ENCODE results near the gene HECW1. TPM values are rescaled to one million over a fixed set of nuclear protein-coding genes. Genes with fewer than 3 reads are reported as not detected.

Gene HECW1
- polyA plus RNA-seq, 1 donor (not counting 4 experiments of a cell fraction or from before 2014, with no cell fraction given) = not detected

DNA sequence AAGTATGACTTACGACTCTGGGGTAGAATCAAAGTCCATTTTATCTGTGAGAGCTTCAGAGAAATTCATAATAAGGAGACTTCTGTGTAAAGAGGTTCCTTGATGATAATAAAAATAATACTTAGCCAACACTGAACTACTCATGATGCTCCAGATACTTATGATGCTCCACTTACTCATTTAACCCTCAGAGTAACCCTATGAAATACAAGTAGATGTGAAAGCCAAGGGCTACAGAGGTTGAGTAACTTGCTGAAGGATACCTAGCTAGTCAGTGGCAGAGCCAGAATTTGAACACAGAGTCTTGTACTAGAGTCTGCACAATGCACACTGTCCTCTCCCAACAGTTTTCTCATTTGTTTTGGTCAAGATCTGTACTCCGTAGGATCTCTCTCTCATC is 89.5 kb downstream of the HECW1 start:
- TF ChIP-seq, protein P1, sequence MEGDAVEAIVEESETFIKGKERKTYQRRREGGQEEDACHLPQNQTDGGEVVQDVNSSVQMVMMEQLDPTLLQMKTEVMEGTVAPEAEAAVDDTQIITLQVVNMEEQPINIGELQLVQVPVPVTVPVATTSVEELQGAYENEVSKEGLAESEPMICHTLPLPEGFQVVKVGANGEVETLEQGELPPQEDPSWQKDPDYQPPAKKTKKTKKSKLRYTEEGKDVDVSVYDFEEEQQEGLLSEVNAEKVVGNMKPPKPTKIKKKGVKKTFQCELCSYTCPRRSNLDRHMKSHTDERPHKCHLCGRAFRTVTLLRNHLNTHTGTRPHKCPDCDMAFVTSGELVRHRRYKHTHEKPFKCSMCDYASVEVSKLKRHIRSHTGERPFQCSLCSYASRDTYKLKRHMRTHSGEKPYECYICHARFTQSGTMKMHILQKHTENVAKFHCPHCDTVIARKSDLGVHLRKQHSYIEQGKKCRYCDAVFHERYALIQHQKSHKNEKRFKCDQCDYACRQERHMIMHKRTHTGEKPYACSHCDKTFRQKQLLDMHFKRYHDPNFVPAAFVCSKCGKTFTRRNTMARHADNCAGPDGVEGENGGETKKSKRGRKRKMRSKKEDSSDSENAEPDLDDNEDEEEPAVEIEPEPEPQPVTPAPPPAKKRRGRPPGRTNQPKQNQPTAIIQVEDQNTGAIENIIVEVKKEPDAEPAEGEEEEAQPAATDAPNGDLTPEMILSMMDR (optimal IDR thresholded peaks at IDR 0.05 in 1 of 3, IDR thresholded peaks at IDR 0.05 in 1 of 3, conservative IDR thresholded peaks at IDR 0.05 in 1 of 3; ENCODE audit: extremely low read depth in 1 of 3, insufficient read depth in 2 of 3, low read length in 3 of 3) = no peak
- TF ChIP-seq EZH2 (IDR thresholded peaks at IDR 0.05; ENCODE audit: low read length) = no peak
- FAIRE-seq (no peak), DNase-seq (ENCODE audit: low read depth, low spot score) (no peak)
- no peaks in the 10 kb centered on the region for H4K20me1 ChIP-seq (ENCODE audit: control insufficient read depth, extremely low read depth, insufficient read depth, low read length)
- no peak overlapping the region for H3K4me2 ChIP-seq (ENCODE audit: control insufficient read depth, extremely low read depth, insufficient read depth, low read depth, low read length)
- dilution Hi-C loops (cut with MboI; ENCODE audit: extremely low pct_ligation_motif_present, low sequenced_read_pairs) = no loop called here
- no peak overlapping the region for H3K27ac ChIP-seq (ENCODE audit: control insufficient read depth, insufficient read depth, low read length)
- no peaks in the 10 kb centered on the region for H3K9me3 ChIP-seq (ENCODE audit: control insufficient read depth, low read depth, low read length)
- no peaks in the 10 kb centered on the region for H3K79me2 ChIP-seq (ENCODE audit: control insufficient read depth, insufficient read depth, low read length)
- no peaks in the 10 kb centered on the region for H3K36me3 ChIP-seq (ENCODE audit: control insufficient read depth in 2 of 2, extremely low read depth in 1 of 2, insufficient read depth in 2 of 2, low read length in 2 of 2)
- H3K27me3 ChIP-seq (ENCODE audit: control insufficient read depth, extremely low read depth, insufficient read depth, low read length) = no peaks in the 10 kb centered on the region
- H3K9ac ChIP-seq (ENCODE audit: control insufficient read depth, extremely low read depth, insufficient read depth, low read length) = no peak overlapping the region
- H3K4me1 ChIP-seq (ENCODE audit: control insufficient read depth, extremely low read depth, insufficient read depth, low read length) = peaks cover 4% of the 10 kb centered on the region
- H3K4me3 ChIP-seq (ENCODE audit: control insufficient read depth in 2 of 3, extremely low read depth in 1 of 3, insufficient read depth in 2 of 3, low read depth in 1 of 3, low read length in 3 of 3) = no peak overlapping the region
- no peak overlapping the region for H2AFZ ChIP-seq (ENCODE audit: control insufficient read depth, low read length)
- no peaks in the 10 kb centered on the region for H3K9me1 ChIP-seq (ENCODE audit: control insufficient read depth, extremely low read depth, insufficient read depth, low read length)

DNA sequence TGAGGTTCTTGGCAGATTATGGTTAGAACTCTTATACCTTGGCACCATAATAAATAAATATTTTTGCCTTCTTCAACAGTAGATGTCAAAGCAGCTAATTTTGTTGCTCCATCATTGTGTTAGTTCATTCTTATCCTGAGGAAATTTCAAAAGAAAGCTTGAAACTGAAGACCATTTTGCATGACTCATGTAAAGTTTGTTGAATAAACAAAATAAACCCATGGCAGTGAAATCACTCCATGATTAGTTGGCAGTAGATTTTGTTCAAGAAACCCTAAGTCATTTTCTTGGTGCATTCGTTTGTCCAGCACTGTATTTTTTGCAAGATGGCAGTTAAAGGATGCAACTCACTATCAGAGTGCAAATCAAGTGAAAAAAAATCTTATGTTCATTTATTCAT is 91.6 kb downstream of the HECW1 start:
- no peak for TF ChIP-seq EZH2 (IDR thresholded peaks at IDR 0.05; ENCODE audit: low read length)
- TF ChIP-seq, protein P1 (optimal IDR thresholded peaks at IDR 0.05 in 1 of 3, IDR thresholded peaks at IDR 0.05 in 1 of 3, conservative IDR thresholded peaks at IDR 0.05 in 1 of 3; ENCODE audit: extremely low read depth in 1 of 3, insufficient read depth in 2 of 3, low read length in 3 of 3) = no peak
- Histone ChIP-seq H3K4me1 (ENCODE audit: control insufficient read depth, extremely low read depth, insufficient read depth, low read length) (peaks cover 1% of the 10 kb centered on the region), H3K9me3 (ENCODE audit: control insufficient read depth, low read depth, low read length) (no peaks in the 10 kb centered on the region), H3K4me3 (ENCODE audit: control insufficient read depth in 2 of 3, extremely low read depth in 1 of 3, insufficient read depth in 2 of 3, low read depth in 1 of 3, low read length in 3 of 3) (no peak overlapping the region), H3K27me3 (ENCODE audit: control insufficient read depth, extremely low read depth, insufficient read depth, low read length) (no peaks in the 10 kb centered on the region), H2AFZ (ENCODE audit: control insufficient read depth, low read length) (no peak overlapping the region), H3K9ac (ENCODE audit: control insufficient read depth, extremely low read depth, insufficient read depth, low read length) (no peak overlapping the region), H3K9me1 (ENCODE audit: control insufficient read depth, extremely low read depth, insufficient read depth, low read length) (no peaks in the 10 kb centered on the region), H3K27ac (ENCODE audit: control insufficient read depth, insufficient read depth, low read length) (no peak overlapping the region), H3K4me2 (ENCODE audit: control insufficient read depth, extremely low read depth, insufficient read depth, low read depth, low read length) (no peak overlapping the region), H4K20me1 (ENCODE audit: control insufficient read depth, extremely low read depth, insufficient read depth, low read length) (no peaks in the 10 kb centered on the region), H3K79me2 (ENCODE audit: control insufficient read depth, insufficient read depth, low read length) (no peaks in the 10 kb centered on the region), H3K36me3 (ENCODE audit: control insufficient read depth in 2 of 2, extremely low read depth in 1 of 2, insufficient read depth in 2 of 2, low read length in 2 of 2) (no peaks in the 10 kb centered on the region)
- FAIRE-seq (no peak), DNase-seq (ENCODE audit: low read depth, low spot score) (no peak)
- dilution Hi-C loops (cut with MboI; ENCODE audit: extremely low pct_ligation_motif_present, low sequenced_read_pairs) = no loop called here

All from keratinocyte (primary cell).